BJ (cell line): ENCODE data around the gene BEND6. TPM values are rescaled to one million over a fixed set of nuclear protein-coding genes. Genes with fewer than 3 reads are reported as not detected.

Experiments used
- CTCF ChIA-PET: fragments of 350-600 bp; formaldehyde crosslinking; extraction: SDS; loops from one replicate; lab custom pipeline; 2021; ENCODE audit warnings: antibody characterized with exemption, inconsistent platforms; lab: Yijun Ruan, JAX
- POLR2A ChIA-PET: fragments of 300-600 bp; sonication (Branson Sonifier 250); formaldehyde crosslinking; extraction: SDS; loops from one replicate; lab custom pipeline; 2021; ENCODE audit warnings: antibody characterized with exemption; lab: Charles Lee
- DNase-seq: peaks from one replicate; pipeline ENCODE4 v3.0.0-alpha.2; 2011; ENCODE audit warnings: low read depth
- H3K27me3 ChIP-seq: 2 replicates; pipeline ENCODE4 v1.6.0; 2011; ENCODE audit warnings: low read length; ENCODE audit not compliant: control insufficient read depth, insufficient read depth
- H3K36me3 ChIP-seq: 2 replicates; pipeline ENCODE4 v1.5.1; 2011; ENCODE audit warnings: low read length; ENCODE audit not compliant: control insufficient read depth, insufficient read depth
- H3K4me3 ChIP-seq: 2 replicates; pipeline ENCODE4 v1.5.1; 2011; ENCODE audit warnings: low read depth, mild to moderate bottlenecking, control low read depth, low read length
- polyA plus RNA-seq: library from polyadenylated mRNA; depleted of rRNA; stranded (reverse); fragments of >200 nt; gene quantifications from 2 replicates; pipeline ENCODE4 v1.2.3, GENCODE V29; 2011
- TF ChIP-seq, protein P1 (sequence below): IDR thresholded peaks from 2 replicates; pipeline ENCODE4 v1.5.1; 2011; ENCODE audit warnings: low read depth, mild to moderate bottlenecking, control low read depth, inconsistent platforms, low read length, moderate library complexity; ENCODE audit not compliant: insufficient read depth

Gene BEND6
- polyA plus RNA-seq, 1 experiment = 4.8 TPM

DNA sequence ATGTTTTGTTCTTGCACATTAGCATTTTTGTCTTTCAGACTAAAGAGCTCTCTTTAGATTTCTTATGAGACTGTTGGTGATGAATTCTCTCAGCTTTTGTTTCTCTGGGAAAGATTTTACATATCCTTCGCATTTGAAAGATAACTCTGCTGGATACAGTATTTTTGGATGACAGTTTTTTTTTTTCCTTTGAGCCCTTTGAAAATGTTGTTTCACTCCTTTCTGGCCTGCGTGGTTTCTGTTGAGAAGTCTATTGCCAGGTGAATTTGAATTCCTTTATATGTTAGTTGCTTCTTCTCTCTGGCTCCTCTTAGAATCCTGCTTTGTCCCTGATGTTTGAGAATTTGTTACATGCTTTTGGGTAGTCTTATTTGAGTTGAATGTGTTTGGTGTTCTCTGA, 69.4 kb downstream of the BEND6 start:
- no peaks in the 10 kb centered on the region for H3K27me3 ChIP-seq
- ChIA-PET CTCF (interaction anchor here (1.2 to 2.8 kb wide), 4 partner anchors 22 to 293 kb away, joined by 3 to 15 read pairs (median 4); partner anchors contain the start of gene PRIM2), POLR2A (no interaction called here)
- H3K36me3 ChIP-seq = no peaks in the 10 kb centered on the region
- TF ChIP-seq, protein P1, sequence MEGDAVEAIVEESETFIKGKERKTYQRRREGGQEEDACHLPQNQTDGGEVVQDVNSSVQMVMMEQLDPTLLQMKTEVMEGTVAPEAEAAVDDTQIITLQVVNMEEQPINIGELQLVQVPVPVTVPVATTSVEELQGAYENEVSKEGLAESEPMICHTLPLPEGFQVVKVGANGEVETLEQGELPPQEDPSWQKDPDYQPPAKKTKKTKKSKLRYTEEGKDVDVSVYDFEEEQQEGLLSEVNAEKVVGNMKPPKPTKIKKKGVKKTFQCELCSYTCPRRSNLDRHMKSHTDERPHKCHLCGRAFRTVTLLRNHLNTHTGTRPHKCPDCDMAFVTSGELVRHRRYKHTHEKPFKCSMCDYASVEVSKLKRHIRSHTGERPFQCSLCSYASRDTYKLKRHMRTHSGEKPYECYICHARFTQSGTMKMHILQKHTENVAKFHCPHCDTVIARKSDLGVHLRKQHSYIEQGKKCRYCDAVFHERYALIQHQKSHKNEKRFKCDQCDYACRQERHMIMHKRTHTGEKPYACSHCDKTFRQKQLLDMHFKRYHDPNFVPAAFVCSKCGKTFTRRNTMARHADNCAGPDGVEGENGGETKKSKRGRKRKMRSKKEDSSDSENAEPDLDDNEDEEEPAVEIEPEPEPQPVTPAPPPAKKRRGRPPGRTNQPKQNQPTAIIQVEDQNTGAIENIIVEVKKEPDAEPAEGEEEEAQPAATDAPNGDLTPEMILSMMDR = no peak
- DNase-seq = no peak
- H3K4me3 ChIP-seq = no peak overlapping the region

- H3K27me3 ChIP-seq = no peaks in the 10 kb centered on the region
- ChIA-PET POLR2A (no interaction called here), CTCF (interaction anchor here (1.2 to 2.8 kb wide), 3 partner anchors 21 to 292 kb away, joined by 4 to 15 read pairs (median 5); partner anchors contain the start of gene PRIM2)
- DNase-seq = no peak
- TF ChIP-seq, protein P1 = no peak
- H3K4me3 ChIP-seq = no peak overlapping the region
- H3K36me3 ChIP-seq = no peaks in the 10 kb centered on the region
Observed at GRCh38 chr6:57024775-57025174, 69.9 kb downstream of the BEND6 start.

- Histone ChIP-seq H3K4me3 (no peak overlapping the region), H3K27me3 (no peaks in the 10 kb centered on the region), H3K36me3 (no peaks in the 10 kb centered on the region)
- TF ChIP-seq, protein P1 = no peak
- POLR2A ChIA-PET = no interaction called here
- no peak for DNase-seq
- CTCF ChIA-PET = interaction anchor here (0.9 kb wide), 1 partner anchor 123 kb away, joined by 4 read pairs; no protein-coding TSS in a partner anchor
Observed at GRCh38 chr6:57026001-57026400, 71.1 kb downstream of the BEND6 start.

DNA sequence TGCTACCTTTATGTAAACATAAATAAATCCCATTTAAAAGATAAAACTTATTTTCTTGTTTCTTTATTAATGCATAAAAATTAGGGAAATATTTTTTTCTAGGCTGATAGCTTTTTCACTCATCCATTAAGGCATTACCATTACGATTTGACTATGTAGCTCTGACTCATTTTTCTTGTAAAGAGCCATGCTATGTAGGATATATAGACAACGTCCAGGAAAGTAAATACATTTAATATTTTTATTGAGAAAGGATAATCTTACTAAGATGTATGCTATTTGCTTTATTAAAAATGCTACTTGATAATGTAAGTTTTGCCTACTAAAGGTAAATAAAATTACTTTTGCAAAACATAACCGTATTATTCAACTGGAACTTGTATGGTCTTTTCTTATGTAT, 72.4 kb downstream of the BEND6 start:
- TF ChIP-seq, protein P1 = no peak
- POLR2A ChIA-PET = no interaction called here
- no peak for DNase-seq
- Histone ChIP-seq H3K36me3 (no peaks in the 10 kb centered on the region), H3K4me3 (no peak overlapping the region), H3K27me3 (no peaks in the 10 kb centered on the region)
- CTCF ChIA-PET = interaction anchor here (0.9 to 1.0 kb wide), 2 partner anchors 123 to 289 kb away, joined by 3 to 4 read pairs; no protein-coding TSS in a partner anchor

- H3K27me3 ChIP-seq = no peaks in the 10 kb centered on the region
- no peak for DNase-seq
- no peaks in the 10 kb centered on the region for H3K36me3 ChIP-seq
- ChIA-PET CTCF (no interaction called here), POLR2A (no interaction called here)
- TF ChIP-seq, protein P1 = no peak
- no peak overlapping the region for H3K4me3 ChIP-seq
Observed at GRCh38 chr6:57029213-57029612, 74.3 kb downstream of the BEND6 start.
